Choroid plexus epithelial cell (primary cell): ENCODE measurements around the gene CBX5.

Experiments
- DNase-seq: peaks from one replicate; pipeline ENCODE4 v3.0.0-alpha.2; 2010; ENCODE audit warnings: low read depth
- H3K4me3 ChIP-seq: 2 replicates; pipeline ENCODE4 v1.5.1; 2011; ENCODE audit warnings: low read depth, mild to moderate bottlenecking, control low read depth, low read length, moderate library complexity
- CTCF ChIP-seq: conservative IDR thresholded peaks from 2 replicates; pipeline ENCODE4 v1.5.1; 2011; ENCODE audit warnings: low read depth, mild to moderate bottlenecking, control low read depth, inconsistent platforms, low read length, moderate library complexity

CBX5 gene

GRCh38 chr12:54227376-54227775 lies 52.5 kb downstream of the CBX5 start:
- no peak for TF ChIP-seq CTCF
- H3K4me3 ChIP-seq = no peak overlapping the region
- no peak for DNase-seq

GRCh38 chr12:54225666-54226065 lies 54.3 kb downstream of the CBX5 start:
- no peak for DNase-seq
- TF ChIP-seq CTCF = no peak
- H3K4me3 ChIP-seq = no peak overlapping the region

- peak; percentile 88 for DNase-seq
- H3K4me3 ChIP-seq = no peak overlapping the region
- TF ChIP-seq CTCF = no peak
Measured at GRCh38 chr12:54222609-54223008, 57.3 kb downstream of the CBX5 start.

GRCh38 chr12:54221402-54221984 lies 58.4 kb downstream of the CBX5 start:
- no peak overlapping the region for H3K4me3 ChIP-seq
- no peak for TF ChIP-seq CTCF
- DNase-seq = no peak

- no peak for TF ChIP-seq CTCF
- H3K4me3 ChIP-seq = no peak overlapping the region
- no peak for DNase-seq
Measured at GRCh38 chr12:54220567-54220966, 59.4 kb downstream of the CBX5 start.

- peak; percentile 81 for DNase-seq
- TF ChIP-seq CTCF = peak; percentile 90
- H3K4me3 ChIP-seq = peak overlapping the region; percentile 0
Measured at GRCh38 chr12:54220092-54220557, 59.8 kb downstream of the CBX5 start.

- peak; percentile 28 for DNase-seq
- peak overlapping the region; percentile 52 for H3K4me3 ChIP-seq
Measured at GRCh38 chr12:54217774-54218241, 62.1 kb downstream of the CBX5 start.

More at GRCh38 chr12:54217774-54218241, 62.1 kb downstream of the CBX5 start:
- TF ChIP-seq CTCF = no peak
